GM23248 (cell line): ENCODE results near the gene FAM174C. TPM values are rescaled to one million over a fixed set of nuclear protein-coding genes. Genes with fewer than 3 reads are reported as not detected.
A peak's percentile ranks its signal among the peaks of the same experiment; 100 is the strongest.

Source experiments
- DNase-seq: peaks from one replicate; pipeline ENCODE4 v3.0.0-alpha.2; 2015
- H2AFZ ChIP-seq: fragments of 200-600 bp; sonication (generic); 2 replicates; pipeline ENCODE4 v1.6.1; 2016; ENCODE audit warnings: antibody characterized with exemption
- H3F3A ChIP-seq: fragments of 200-600 bp; sonication (generic); 2 replicates; pipeline ENCODE4 v1.6.1; 2016; ENCODE audit warnings: mild to moderate bottlenecking, antibody characterized with exemption, mixed run types; ENCODE audit not compliant: insufficient read depth
- H3K27ac ChIP-seq: fragments of 200-600 bp; sonication (generic); 2 replicates; pipeline ENCODE4 v1.5.1; 2016; ENCODE audit warnings: mild to moderate bottlenecking
- H3K27me3 ChIP-seq: fragments of 200-600 bp; sonication (generic); replicated peaks from 2 replicates; pipeline ENCODE4 v1.6.1; 2016; ENCODE audit warnings: mild to moderate bottlenecking; ENCODE audit not compliant: insufficient read depth
- H3K36me3 ChIP-seq: fragments of 200-600 bp; sonication (generic); 2 replicates; pipeline ENCODE4 v1.6.1; 2016; ENCODE audit warnings: low read depth, mild to moderate bottlenecking
- H3K4me1 ChIP-seq: fragments of 200-600 bp; sonication (generic); 2 replicates; pipeline ENCODE4 v1.6.1; 2016; ENCODE audit warnings: mild to moderate bottlenecking; ENCODE audit not compliant: insufficient read depth
- H3K4me2 ChIP-seq: fragments of 200-600 bp; sonication (generic); one replicate; pipeline ENCODE4 v1.6.1; 2016; ENCODE audit warnings: mild to moderate bottlenecking; ENCODE audit not compliant: unreplicated experiment
- H3K4me3 ChIP-seq: fragments of 200-600 bp; sonication (generic); 2 replicates; pipeline ENCODE4 v1.5.1; 2016; ENCODE audit warnings: mild to moderate bottlenecking
- H3K79me2 ChIP-seq: fragments of 200-600 bp; sonication (generic); 2 replicates; pipeline ENCODE4 v1.6.1; 2016; ENCODE audit warnings: mild to moderate bottlenecking; ENCODE audit not compliant: insufficient read depth
- H3K9ac ChIP-seq: fragments of 200-600 bp; sonication (generic); 2 replicates; pipeline ENCODE4 v1.6.1; 2016; ENCODE audit warnings: mild to moderate bottlenecking
- H3K9me2 ChIP-seq: fragments of 200-600 bp; sonication (generic); 2 replicates; pipeline ENCODE4 v1.6.1; 2016; ENCODE audit warnings: mixed run types, mild to moderate bottlenecking, moderate library complexity; ENCODE audit not compliant: insufficient read depth
- H3K9me3 ChIP-seq: fragments of 200-600 bp; sonication (generic); one replicate; pipeline ENCODE4 v1.6.1; 2017; ENCODE audit warnings: low read depth
- H4K20me1 ChIP-seq: fragments of 200-600 bp; sonication (generic); 2 replicates; pipeline ENCODE4 v1.6.0; 2016; ENCODE audit not compliant: insufficient read depth
- EZH2 ChIP-seq: fragments of 200-600 bp; sonication (generic); IDR thresholded peaks from 2 replicates; pipeline ENCODE4 v1.6.1; 2018; ENCODE audit warnings: antibody characterized with exemption, mild to moderate bottlenecking; ENCODE audit not compliant: insufficient read depth, poor library complexity, severe bottlenecking
- EZH2phosphoT487 ChIP-seq: fragments of 200-600 bp; sonication (generic); IDR thresholded peaks from 2 replicates; pipeline ENCODE4 v1.6.1; 2018; ENCODE audit warnings: antibody characterized with exemption, moderate library complexity, mild to moderate bottlenecking, low read depth; ENCODE audit not compliant: insufficient read depth
- WGBS, 2 experiments: methylation state at CpG; one replicate each; pipeline ENCODE4 v1.1.6; 2015 to 2017; ENCODE audit warnings: low lambda C conversion rate in 2 of 2, low coverage in 1 of 2; ENCODE audit errors: missing lambda C conversion rate in 2 of 2; 5-methylcytosine and 5-hydroxymethylcytosine counted together
- in situ Hi-C: fragments of 300-500 bp; cut with MboI; formaldehyde crosslinking; loops from 2 replicates; pipeline ENCODE4 v1.15.0; 2020
- polyA plus RNA-seq: library from polyadenylated mRNA; unstranded; fragments of >200 nt; fragmentation: Nextera tagmentation; extraction: Ambion mirVana; gene quantifications from 2 replicates; pipeline ENCODE4 v1.2.1, GENCODE V29; 2016
- total RNA-seq: library from RNA; depleted of rRNA; stranded (reverse); fragments of >200 nt; shearing (Covaris generic); gene quantifications from 2 replicates; pipeline ENCODE4 v1.2.3, GENCODE V29; 2014

Gene FAM174C
- total and polyA plus RNA-seq, 2 experiments from 2014 or later, result 81.6 to 84.5 TPM

DNA sequence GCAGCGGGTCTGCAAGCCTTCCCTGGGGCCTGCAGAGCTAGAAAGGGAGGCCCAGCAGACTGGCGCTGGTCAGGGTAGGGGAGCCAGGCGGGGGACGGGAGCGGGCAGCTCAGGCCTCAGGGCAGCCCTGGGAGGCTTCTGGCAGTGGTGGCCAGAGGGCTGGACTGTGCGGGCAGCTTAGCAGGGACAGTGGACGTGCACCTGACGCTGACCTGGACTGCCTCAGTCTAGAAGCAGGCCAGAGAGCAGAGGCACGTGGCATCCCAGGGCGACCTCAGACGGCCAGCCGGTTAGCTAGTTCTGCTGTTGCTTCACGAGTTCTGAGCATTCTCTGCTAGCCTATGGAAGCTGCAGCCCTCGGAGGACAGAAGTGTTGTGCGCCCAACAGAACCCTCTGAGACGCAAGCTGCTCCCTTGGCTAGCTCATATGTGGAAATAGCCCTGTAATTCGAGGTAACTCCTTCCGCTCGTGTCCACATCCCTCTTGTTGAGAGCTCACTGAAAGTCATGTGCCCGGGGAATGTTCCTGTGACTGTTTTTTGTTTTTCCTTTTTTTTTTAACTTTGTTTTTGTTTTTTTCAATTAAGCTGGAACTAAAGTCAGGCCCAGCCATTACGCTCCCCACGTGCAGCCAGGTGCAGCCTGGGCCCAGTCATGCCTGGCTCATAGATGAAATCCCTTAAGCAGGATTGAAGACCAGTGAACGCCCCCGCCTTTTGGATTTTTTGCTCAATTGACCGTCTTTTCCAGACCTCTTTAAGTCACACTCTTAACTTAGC is 1.9 kb upstream of the FAM174C start:
- peaks cover 37% of the 10 kb centered on the region for H3F3A ChIP-seq
- peaks cover 58% of the 10 kb centered on the region for H3K79me2 ChIP-seq
- no peaks in the 10 kb centered on the region for H3K9me2 ChIP-seq
- H3K4me1 ChIP-seq, result peaks cover 23% of the 10 kb centered on the region
- no peak overlapping the region for H3K4me2 ChIP-seq
- no peaks in the 10 kb centered on the region for H4K20me1 ChIP-seq
- in situ Hi-C loops, result no loop called here
- 78 to 82% methylated on average over 20 to 25 of the region's 25 CpGs for WGBS, 2 experiments
- H3K9me3 ChIP-seq, result no peaks in the 10 kb centered on the region
- peaks cover 34% of the 10 kb centered on the region; the same call in 1 of the 2 replicates for H3K36me3 ChIP-seq
- H2AFZ ChIP-seq, result no peak overlapping the region
- H3K9ac ChIP-seq, result peak overlapping the region; percentile 89
- peak overlapping the region; percentile 88 for H3K27ac ChIP-seq
- no peak overlapping the region for H3K4me3 ChIP-seq
- no peak for TF ChIP-seq EZH2
- no peak for TF ChIP-seq EZH2phosphoT487
- peak; percentile 37 for DNase-seq
- H3K27me3 ChIP-seq, result no peaks in the 10 kb centered on the region

DNA sequence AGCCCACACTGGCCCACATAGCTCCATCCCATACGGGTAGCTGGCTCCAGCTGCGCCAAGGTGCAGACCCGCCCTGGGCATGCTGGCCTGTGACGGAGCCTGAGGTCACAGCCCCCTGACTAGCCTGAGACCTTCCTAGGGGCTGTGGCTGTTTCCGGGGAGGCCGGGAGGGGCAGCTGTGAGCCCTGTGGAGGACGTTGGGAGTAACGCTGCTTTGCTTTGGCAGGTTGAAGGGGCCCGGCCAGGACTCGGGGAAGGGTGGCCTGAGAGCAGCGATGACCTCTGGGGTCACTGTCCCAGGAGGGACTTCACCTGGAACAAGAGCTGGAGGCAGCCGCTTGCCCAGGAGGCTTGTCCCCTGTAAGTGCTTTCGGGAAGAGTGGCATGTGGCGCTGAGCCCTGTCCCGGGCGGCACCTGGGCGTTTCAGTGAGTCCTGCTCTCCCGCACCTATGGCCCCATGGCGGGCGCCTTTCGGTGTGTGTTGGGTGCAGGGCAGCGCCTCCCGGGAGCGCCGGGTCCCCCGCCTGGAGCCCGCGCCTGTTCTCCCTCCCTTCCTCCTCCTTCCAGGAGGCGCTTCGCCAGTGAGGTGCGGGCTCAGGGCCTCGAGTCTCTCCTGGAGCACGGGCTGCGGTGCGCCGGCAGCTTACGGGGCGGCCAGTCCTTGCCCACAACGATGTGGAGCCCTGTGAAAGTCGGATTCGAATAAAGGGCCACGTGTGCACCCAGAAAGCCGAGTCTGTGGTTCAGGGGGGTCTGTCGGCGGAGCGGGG is 1.1 kb upstream of the FAM174C start:
- TF ChIP-seq EZH2 (no peak), EZH2phosphoT487 (no peak)
- no peaks in the 10 kb centered on the region for H3K9me2 ChIP-seq
- peaks cover 19% of the 10 kb centered on the region for H3K4me1 ChIP-seq
- peak; percentile 21 for DNase-seq
- no peaks in the 10 kb centered on the region for H4K20me1 ChIP-seq
- peak overlapping the region; percentile 43 for H3K4me2 ChIP-seq
- H2AFZ ChIP-seq, result no peak overlapping the region
- peak overlapping the region; percentile 76 for H3K4me3 ChIP-seq
- H3K9ac ChIP-seq, result peak overlapping the region; percentile 89
- H3K27me3 ChIP-seq, result no peaks in the 10 kb centered on the region
- H3K9me3 ChIP-seq, result no peaks in the 10 kb centered on the region
- 73 to 76% methylated on average over 31 to 46 of the region's 46 CpGs for WGBS, 2 experiments
- in situ Hi-C loops, result no loop called here
- H3K36me3 ChIP-seq, result peaks cover 34% of the 10 kb centered on the region; the same call in 1 of the 2 replicates
- H3F3A ChIP-seq, result peaks cover 37% of the 10 kb centered on the region
- H3K79me2 ChIP-seq, result peaks cover 56% of the 10 kb centered on the region
- peak overlapping the region; percentile 88 for H3K27ac ChIP-seq

DNA sequence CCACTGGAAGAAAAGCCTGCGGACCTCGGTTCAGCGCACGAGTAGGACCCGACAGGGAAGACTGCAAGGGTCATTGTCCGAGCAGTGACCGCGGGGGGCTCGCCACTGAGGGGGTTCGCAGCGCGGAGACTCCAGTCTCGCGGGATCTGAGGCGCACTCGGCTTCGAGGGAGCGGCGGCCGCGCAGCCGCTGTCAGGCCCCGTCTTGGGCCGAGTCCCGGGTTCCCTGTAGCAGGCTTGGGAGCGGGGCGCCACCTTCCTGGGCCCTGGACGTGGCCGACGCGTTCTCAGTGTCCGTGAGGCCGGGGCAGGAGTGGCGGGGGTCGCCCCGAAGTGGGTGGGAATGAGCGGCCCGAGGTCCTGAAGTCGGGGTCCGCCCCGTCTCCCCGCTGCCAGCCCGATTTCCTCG is 474 bp upstream of the FAM174C start:
- WGBS, 2 experiments, result 15 to 17% methylated on average over 33 to 44 of the region's 44 CpGs
- peaks cover 19% of the 10 kb centered on the region for H3K4me1 ChIP-seq
- peak overlapping the region; percentile 43 for H3K4me2 ChIP-seq
- H3K27ac ChIP-seq, result peak overlapping the region; percentile 88
- in situ Hi-C loops, result no loop called here
- no peak for TF ChIP-seq EZH2
- no peak for TF ChIP-seq EZH2phosphoT487
- no peak overlapping the region for H2AFZ ChIP-seq
- peak; percentile 67 for DNase-seq
- H3K36me3 ChIP-seq, result peaks cover 34% of the 10 kb centered on the region; the same call in 1 of the 2 replicates
- H3K4me3 ChIP-seq, result peak overlapping the region; percentile 76
- H3K9me3 ChIP-seq, result no peaks in the 10 kb centered on the region
- H3K9ac ChIP-seq, result peak overlapping the region; percentile 89
- H3K27me3 ChIP-seq, result no peaks in the 10 kb centered on the region
- H3K9me2 ChIP-seq, result no peaks in the 10 kb centered on the region
- H4K20me1 ChIP-seq, result no peaks in the 10 kb centered on the region
- H3F3A ChIP-seq, result peaks cover 38% of the 10 kb centered on the region
- peaks cover 56% of the 10 kb centered on the region for H3K79me2 ChIP-seq

DNA sequence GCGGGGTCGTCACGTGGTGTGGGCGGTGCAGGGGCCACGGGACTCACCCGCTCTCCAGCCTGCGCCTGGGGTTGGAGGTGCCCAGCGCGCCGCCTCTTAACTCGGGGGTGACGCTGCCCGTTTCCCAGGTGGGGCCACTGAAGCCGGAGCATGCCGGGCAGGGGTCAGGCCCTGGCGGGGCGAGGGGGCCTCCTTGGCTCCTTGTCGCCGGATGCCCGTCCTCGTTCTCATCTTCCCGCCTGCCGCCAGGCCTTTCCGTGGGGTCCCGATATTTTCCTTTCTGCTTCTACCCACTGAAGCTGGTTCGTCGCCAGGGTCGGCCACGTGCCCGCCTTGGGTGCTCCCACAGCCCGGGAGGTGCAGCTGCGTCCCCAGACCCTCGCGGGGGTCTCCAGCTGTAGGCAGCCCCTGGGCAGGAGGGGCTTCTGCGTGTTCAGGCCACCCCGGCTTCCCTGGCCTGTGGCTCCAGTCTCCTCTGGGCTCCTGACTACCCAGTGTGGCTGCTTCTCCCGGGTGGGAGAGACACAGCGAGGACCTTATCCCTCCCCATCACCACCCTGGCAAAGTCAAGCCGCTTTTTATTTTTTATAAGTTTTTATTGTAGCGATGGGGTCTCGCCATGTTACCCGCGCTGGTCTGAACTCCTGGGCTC is 772 bp downstream of the FAM174C start:
- no peak for DNase-seq
- Histone ChIP-seq H3K27ac (peak overlapping the region; percentile 88), H3K9me2 (no peaks in the 10 kb centered on the region), H3K27me3 (no peaks in the 10 kb centered on the region), H3K4me1 (peaks cover 11% of the 10 kb centered on the region), H2AFZ (peak overlapping the region; percentile 37), H3K79me2 (peaks cover 44% of the 10 kb centered on the region), H4K20me1 (no peaks in the 10 kb centered on the region), H3F3A (peaks cover 34% of the 10 kb centered on the region), H3K9ac (peak overlapping the region; percentile 89), H3K4me2 (peak overlapping the region; percentile 84), H3K36me3 (peaks cover 29% of the 10 kb centered on the region; the same call in 1 of the 2 replicates), H3K9me3 (no peaks in the 10 kb centered on the region), H3K4me3 (peak overlapping the region; percentile 76)
- TF ChIP-seq EZH2phosphoT487 (no peak), EZH2 (no peak)
- in situ Hi-C loops, result no loop called here
- 8 to 11% methylated on average over 34 to 42 of the region's 43 CpGs for WGBS, 2 experiments
